Spleen (tissue), 7 donors: ENCODE data around the gene C10orf53.

Experiments used
- POLR2A ChIP-seq, 3 donors: fragments of 450-650 bp; IDR thresholded peaks; one replicate each; pipeline ENCODE4 v1.5.1; 2017; ENCODE audit warnings: antibody characterized with exemption in 3 of 3, mild to moderate bottlenecking in 1 of 3
- POLR2AphosphoS5 ChIP-seq, 3 donors: sonication (generic); formaldehyde crosslinking; IDR thresholded peaks; one replicate each; pipeline ENCODE4 v1.5.1; 2017; ENCODE audit warnings: antibody characterized with exemption in 3 of 3
- TF ChIP-seq, protein P1 (sequence below), 11 experiments: fragments of 200-600 bp in 7 of 11; fragments of 450-650 bp in 4 of 11; sonication (generic) in 4 of 11; IDR thresholded peaks in 8 of 11; conservative IDR thresholded peaks in 3 of 11; 1 replicate in 7 of 11; 2 replicates in 4 of 11; pipeline versions ENCODE4 v1.4.0 to v1.8.0; 2016 to 2021; ENCODE audit warnings: antibody characterized with exemption in 11 of 11, inconsistent platforms in 4 of 11, mild to moderate bottlenecking in 1 of 11
- donor health status: DM: no; HTN: no; CAD: no; lungs with moderate emphysema.
- donor health status: DM: no; HTN: no; CAD: no.
- donor health status: DM: no; HTN: no; CAD: no.

DNA sequence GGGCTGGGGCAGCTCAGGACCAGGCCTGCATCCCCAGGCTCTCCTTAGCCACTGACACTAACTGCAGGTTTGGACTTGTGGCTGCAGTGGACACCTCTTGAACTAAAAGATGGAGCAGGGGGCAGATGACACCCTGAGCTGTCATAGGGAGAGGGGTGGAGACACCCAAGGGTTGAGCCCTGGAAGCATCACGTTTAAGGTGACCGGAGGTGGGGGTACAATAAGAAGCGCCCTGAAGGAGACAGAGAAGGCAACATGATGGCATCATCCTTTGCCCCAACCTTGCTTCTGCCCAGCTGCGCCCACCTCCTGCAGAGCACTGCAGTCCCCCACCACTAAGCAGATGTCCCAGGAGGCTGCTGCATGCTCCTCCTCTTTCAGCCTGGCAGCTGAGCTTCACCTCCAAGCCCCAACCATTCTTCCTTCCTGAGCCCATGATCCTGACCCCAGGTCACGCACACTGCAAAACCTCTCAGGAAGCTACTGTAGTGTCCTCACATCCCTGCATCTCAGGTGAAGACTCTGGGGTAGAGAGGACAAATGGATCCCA lies 57.2 kb downstream of the C10orf53 start:
- TF ChIP-seq, protein P1, sequence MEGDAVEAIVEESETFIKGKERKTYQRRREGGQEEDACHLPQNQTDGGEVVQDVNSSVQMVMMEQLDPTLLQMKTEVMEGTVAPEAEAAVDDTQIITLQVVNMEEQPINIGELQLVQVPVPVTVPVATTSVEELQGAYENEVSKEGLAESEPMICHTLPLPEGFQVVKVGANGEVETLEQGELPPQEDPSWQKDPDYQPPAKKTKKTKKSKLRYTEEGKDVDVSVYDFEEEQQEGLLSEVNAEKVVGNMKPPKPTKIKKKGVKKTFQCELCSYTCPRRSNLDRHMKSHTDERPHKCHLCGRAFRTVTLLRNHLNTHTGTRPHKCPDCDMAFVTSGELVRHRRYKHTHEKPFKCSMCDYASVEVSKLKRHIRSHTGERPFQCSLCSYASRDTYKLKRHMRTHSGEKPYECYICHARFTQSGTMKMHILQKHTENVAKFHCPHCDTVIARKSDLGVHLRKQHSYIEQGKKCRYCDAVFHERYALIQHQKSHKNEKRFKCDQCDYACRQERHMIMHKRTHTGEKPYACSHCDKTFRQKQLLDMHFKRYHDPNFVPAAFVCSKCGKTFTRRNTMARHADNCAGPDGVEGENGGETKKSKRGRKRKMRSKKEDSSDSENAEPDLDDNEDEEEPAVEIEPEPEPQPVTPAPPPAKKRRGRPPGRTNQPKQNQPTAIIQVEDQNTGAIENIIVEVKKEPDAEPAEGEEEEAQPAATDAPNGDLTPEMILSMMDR (IDR thresholded peaks at IDR 0.05 in 8 of 11, conservative IDR thresholded peaks at IDR 0.05 in 3 of 11), result no peak
- TF ChIP-seq POLR2A (IDR thresholded peaks at IDR 0.05), result no peak
- TF ChIP-seq POLR2AphosphoS5 (IDR thresholded peaks at IDR 0.05), result no peak
